WERI-Rb-1 (cell line): ENCODE measurements around the gene FOXE1.

Experiments used
- DNase-seq: peaks from one replicate; pipeline ENCODE4 v3.0.0-alpha.2; 2020
- H3K27ac ChIP-seq: fragments of 250-450 bp; sonication (Bioruptor Pico); 2 replicates; pipeline ENCODE4 v1.5.1; 2020; ENCODE audit warnings: mild to moderate bottlenecking, moderate library complexity
- H3K27me3 ChIP-seq: fragments of 250-450 bp; sonication (Bioruptor Pico); 2 replicates; pipeline ENCODE4 v1.5.1; 2021; ENCODE audit warnings: mild to moderate bottlenecking, low read depth, moderate library complexity; ENCODE audit not compliant: insufficient read depth, severe bottlenecking
- H3K36me3 ChIP-seq: fragments of 250-450 bp; sonication (Bioruptor Pico); 2 replicates; pipeline ENCODE4 v1.5.1; 2020; ENCODE audit warnings: mild to moderate bottlenecking, moderate library complexity
- H3K4me3 ChIP-seq: 2 replicates; pipeline ENCODE4 v1.5.1; 2011; ENCODE audit warnings: low read depth, mild to moderate bottlenecking, control low read depth, low read length
- H3K9me3 ChIP-seq: fragments of 250-450 bp; sonication (Bioruptor Pico); 2 replicates; pipeline ENCODE4 v1.5.1; 2021; ENCODE audit warnings: mild to moderate bottlenecking, moderate library complexity; ENCODE audit not compliant: severe bottlenecking
- TF ChIP-seq, protein P1 (sequence below): IDR thresholded peaks from 2 replicates; pipeline ENCODE4 v1.5.1; 2011; ENCODE audit warnings: low read depth, mild to moderate bottlenecking, control low read depth, inconsistent platforms, low read length

FOXE1 gene

DNA sequence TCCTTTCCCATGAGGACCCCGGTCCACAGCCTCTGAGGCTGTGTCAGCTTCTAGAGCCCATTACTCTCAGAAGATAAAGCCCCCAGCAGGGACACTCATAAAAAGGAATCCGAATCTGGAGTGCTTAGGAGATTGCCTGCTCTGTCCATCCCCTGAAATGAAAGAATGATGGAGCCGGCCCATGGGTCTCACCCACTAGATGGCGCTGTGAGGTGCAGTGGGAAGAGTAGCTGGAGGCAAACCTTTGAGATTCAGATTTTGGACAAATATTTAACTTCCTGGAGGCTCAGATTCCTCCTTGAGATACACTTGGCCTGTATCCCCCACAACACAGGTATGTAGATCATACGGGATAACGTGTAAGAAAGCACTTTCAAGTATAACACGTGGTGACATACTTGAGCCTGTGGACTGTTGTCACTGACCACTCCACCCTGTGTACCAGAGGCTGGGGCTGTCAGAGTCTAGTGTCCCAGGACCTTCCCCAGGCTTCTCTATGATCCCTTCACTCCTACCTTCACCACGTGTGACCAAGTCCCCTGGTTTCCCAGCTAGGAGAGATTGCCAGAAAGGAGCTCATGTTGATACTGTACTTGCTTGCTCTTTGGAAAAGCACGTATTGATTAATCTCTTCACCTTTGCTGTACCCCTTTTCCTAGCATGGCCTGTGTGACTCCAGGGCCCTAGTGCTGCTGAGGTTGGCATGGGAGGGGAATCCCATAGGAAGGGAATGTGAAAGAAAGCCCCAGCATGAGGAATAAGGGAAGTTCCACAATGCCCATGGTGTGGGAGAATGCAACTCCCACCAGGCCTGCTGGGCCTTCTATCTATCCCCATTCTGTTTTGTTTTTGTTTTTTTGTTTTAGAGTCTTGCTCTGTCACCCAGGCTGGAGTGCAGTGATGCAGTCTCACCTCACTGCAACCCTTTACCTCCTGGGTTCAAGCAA lies 37.2 kb downstream of the FOXE1 start:
- Histone ChIP-seq H3K27me3 (no peaks in the 10 kb centered on the region), H3K36me3 (no peaks in the 10 kb centered on the region), H3K9me3 (peaks cover 11% of the 10 kb centered on the region), H3K27ac (no peak overlapping the region), H3K4me3 (no peak overlapping the region)
- TF ChIP-seq, protein P1, sequence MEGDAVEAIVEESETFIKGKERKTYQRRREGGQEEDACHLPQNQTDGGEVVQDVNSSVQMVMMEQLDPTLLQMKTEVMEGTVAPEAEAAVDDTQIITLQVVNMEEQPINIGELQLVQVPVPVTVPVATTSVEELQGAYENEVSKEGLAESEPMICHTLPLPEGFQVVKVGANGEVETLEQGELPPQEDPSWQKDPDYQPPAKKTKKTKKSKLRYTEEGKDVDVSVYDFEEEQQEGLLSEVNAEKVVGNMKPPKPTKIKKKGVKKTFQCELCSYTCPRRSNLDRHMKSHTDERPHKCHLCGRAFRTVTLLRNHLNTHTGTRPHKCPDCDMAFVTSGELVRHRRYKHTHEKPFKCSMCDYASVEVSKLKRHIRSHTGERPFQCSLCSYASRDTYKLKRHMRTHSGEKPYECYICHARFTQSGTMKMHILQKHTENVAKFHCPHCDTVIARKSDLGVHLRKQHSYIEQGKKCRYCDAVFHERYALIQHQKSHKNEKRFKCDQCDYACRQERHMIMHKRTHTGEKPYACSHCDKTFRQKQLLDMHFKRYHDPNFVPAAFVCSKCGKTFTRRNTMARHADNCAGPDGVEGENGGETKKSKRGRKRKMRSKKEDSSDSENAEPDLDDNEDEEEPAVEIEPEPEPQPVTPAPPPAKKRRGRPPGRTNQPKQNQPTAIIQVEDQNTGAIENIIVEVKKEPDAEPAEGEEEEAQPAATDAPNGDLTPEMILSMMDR = peak; percentile 89
- DNase-seq = peak; percentile 71

DNA sequence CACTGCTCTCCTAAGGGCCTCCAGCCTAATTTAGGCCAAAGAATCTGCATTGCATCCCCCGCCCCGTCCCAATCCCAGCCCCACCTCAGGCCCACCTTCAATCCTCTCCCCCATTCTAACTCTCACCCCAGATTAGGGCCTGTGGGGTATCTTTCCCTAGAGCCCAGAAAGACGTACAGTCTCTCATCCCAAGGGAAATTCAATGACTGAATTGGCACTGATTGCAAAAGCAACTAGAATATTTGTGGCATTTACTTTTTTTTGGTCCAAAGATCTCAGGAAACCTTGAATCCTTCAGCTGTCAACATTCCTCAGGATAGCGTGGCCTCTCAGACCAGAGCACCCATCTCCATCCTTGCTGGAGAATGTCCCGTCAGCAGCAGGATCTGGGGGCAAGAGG lies 38.7 kb downstream of the FOXE1 start:
- Histone ChIP-seq H3K27me3 (no peaks in the 10 kb centered on the region), H3K9me3 (peaks cover 11% of the 10 kb centered on the region)

GRCh38 chr9:97892421-97892820 lies 39.4 kb downstream of the FOXE1 start:
- TF ChIP-seq, protein P1 = no peak
- no peak overlapping the region for H3K27ac ChIP-seq
- H3K4me3 ChIP-seq = no peak overlapping the region
- no peaks in the 10 kb centered on the region for H3K27me3 ChIP-seq
- no peak for DNase-seq
- H3K9me3 ChIP-seq = peaks cover 11% of the 10 kb centered on the region
- no peaks in the 10 kb centered on the region for H3K36me3 ChIP-seq

More for the DNA sequence above, 38.7 kb downstream of the FOXE1 start:
- no peaks in the 10 kb centered on the region for H3K36me3 ChIP-seq
- no peak overlapping the region for H3K27ac ChIP-seq
- no peak for DNase-seq
- no peak overlapping the region for H3K4me3 ChIP-seq
- TF ChIP-seq, protein P1 = no peak

- Histone ChIP-seq H3K36me3 (no peaks in the 10 kb centered on the region; the same call in 1 of the 2 replicates), H3K4me3 (no peak overlapping the region), H3K9me3 (peaks cover 11% of the 10 kb centered on the region), H3K27ac (no peak overlapping the region), H3K27me3 (no peaks in the 10 kb centered on the region)
- TF ChIP-seq, protein P1 = no peak
- no peak for DNase-seq
Observed at GRCh38 chr9:97895211-97895610, 42.2 kb downstream of the FOXE1 start.

GRCh38 chr9:97895695-97896332 lies 42.8 kb downstream of the FOXE1 start:
- Histone ChIP-seq H3K9me3 (peaks cover 11% of the 10 kb centered on the region), H3K27ac (no peak overlapping the region)
- DNase-seq = peak; percentile 64

More at GRCh38 chr9:97895695-97896332, 42.8 kb downstream of the FOXE1 start:
- no peaks in the 10 kb centered on the region for H3K27me3 ChIP-seq
- no peak overlapping the region for H3K4me3 ChIP-seq
- TF ChIP-seq, protein P1 = peak; percentile 73
- peaks cover 5% of the 10 kb centered on the region for H3K36me3 ChIP-seq
